TTC549 (cell line): ENCODE results near the gene IGFBP1.
"Not testable (repeated sequence)": the region's sequence is repeated elsewhere in the genome, so short reads cannot be mapped to it uniquely, and the experiment has no call there.

ENCODE experiments used
- FAIRE-seq: peaks from 2 replicates; lab custom pipeline; 2012; peaks lifted over from hg19 to GRCh38; lab: Jason Lieb, UNC

Gene IGFBP1

DNA sequence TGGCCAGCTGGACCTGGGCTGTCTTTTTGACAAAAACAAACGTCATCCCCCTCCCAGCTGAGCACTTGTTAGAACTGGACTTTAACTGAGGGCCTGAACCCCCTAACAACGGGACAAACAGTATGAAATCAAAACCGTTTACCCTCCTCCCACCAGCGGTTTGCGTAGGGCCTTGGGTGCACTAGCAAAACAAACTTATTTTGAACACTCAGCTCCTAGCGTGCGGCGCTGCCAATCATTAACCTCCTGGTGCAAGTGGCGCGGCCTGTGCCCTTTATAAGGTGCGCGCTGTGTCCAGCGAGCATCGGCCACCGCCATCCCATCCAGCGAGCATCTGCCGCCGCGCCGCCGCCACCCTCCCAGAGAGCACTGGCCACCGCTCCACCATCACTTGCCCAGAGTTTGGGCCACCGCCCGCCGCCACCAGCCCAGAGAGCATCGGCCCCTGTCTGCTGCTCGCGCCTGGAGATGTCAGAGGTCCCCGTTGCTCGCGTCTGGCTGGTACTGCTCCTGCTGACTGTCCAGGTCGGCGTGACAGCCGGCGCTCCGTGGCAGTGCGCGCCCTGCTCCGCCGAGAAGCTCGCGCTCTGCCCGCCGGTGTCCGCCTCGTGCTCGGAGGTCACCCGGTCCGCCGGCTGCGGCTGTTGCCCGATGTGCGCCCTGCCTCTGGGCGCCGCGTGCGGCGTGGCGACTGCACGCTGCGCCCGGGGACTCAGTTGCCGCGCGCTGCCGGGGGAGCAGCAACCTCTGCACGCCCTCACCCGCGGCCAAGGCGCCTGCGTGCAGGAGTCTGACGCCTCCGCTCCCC, at the start of gene IGFBP1:
Gene IGFBP1, plus strand, starts transcription at position 304 of the 808 bp plus-strand sequence. Its CDS starts 165 bp downstream, at position 469.
- FAIRE-seq: no peak

DNA sequence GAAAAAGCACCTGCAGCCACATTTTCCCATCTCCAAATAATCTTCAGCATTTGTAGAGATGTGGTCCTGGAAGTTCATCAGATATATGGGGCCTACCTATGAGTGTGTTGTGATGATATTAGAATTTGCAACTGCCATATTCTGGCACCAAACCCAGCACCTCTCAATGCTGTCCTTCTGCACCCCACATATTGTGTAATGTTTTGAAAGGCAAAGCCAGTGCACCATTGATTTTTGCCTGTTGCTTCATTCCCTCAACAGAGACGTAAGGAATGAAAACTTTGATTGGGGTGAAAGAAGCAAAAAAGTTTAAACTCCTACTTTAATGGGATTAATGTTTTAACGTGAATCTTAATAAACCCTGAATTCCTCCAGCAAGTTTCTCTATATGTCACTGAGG, 49.4 kb upstream of the IGFBP1 start:
- FAIRE-seq: not testable (repeated sequence)

DNA sequence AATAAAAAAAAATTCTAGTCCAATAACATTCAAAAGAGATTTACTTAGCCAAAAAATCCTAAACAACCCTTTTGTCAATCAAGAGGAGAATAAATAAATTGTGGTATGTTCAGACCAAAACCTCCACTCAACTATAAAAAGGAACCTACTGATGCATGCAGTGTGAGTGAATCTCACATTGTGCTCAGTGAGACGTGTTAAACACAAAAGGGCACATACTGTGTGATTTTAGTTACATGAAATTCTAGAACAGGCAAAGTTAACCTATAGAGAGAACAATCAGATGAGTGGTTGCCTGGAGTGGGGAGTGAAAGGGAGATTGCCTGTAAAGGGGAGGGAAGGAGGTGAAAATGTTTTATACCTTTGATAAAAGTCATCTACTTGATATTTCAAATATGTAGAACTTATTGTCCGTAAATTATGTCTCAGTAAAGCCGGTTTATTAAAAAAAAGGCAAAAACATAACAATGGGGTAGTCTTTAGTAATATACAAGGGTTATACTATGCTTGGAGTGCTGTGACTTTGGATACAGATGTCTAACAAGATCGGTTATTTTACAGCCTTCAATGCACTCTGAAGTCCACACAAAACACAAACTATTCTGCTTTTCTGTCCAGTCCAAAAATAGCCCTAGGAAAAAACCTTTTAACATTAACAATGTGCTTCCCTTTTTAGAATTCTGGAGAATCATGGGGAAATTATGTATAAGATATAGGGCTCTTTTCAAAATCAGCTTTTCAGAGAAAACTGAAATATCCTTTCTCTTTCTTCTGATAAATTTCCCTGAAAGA, 46.2 kb upstream of the IGFBP1 start:
- FAIRE-seq: not testable (repeated sequence)

DNA sequence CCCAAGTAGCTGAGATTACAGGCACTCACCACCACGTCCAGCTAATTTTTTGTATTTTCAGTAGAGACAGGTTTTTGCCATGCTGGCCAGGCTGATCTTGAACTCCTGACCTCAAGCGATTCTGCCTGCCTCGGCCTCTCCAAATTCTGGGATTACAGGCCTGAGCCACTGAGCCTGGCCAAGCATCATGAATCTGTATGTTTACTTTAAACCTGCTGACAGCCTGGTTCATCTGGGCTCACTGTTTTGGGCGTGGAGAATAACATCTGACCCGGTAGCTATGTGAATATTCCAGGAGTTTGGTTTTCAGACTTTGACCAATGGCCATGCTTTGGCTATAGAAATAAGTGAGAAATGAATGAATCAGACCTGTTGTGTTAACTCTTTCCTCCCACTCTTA, 41.8 kb upstream of the IGFBP1 start:
- FAIRE-seq: not testable (repeated sequence)

DNA sequence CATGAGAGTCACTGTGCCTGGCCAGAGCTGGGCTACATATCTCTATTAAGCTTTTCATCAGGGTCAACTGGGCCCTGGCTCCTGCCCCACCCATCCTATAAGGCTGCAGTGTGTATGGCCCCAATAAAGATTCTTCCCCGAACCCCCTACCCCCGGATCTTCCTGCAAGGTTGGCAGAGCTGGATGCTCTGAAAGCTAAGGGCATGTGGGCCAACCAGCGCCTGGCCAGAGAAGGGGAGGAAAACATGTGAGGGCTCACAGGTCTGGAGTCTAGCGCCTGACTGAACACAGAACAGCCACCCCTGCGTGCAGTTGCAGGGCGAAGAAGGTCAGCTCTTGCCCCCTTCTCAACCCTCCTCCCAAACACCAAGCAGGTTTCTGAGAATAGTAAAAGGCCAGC, 39.6 kb upstream of the IGFBP1 start:
- FAIRE-seq: not testable (repeated sequence)

DNA sequence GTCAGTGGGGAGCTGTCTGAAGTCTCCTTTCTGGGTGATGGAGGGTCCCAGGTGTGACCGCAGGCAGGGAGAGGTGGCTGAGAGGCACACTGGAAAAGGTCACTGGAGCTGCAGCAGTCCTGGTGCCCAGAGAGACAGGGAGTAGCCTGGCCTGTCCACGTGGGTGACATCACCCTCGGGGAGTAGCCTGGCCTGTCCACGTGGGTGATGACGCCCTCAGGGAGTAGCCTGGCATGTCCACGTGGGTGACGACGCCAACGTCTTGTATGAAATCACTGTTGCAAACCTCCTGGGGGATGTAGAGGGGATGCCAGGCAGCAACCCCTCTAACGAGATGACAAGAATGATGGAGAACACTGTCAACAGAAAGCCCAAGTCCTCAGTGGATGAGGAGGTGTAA, 35.3 kb upstream of the IGFBP1 start:
- FAIRE-seq: not testable (repeated sequence)

DNA sequence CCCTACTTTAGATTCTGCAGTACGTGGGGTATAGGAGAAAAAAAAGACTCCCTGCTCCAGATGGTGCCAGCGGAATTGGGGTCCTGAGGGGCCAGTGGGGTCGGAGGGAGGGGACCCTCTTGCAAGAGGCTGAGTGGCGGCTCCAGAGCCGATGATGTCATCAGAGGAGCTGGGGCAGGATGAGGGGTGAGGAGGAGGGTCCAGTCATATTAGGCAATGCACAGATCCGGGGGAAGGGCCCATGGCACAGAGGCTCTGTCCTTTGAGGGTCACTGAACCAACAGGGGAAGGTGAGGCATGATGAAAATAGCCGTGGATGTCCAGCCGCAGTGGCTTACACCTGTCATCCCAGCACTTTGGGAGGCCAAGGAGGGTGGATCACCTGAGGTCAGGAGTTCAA, 34.8 kb upstream of the IGFBP1 start:
- not testable (repeated sequence) for FAIRE-seq

DNA sequence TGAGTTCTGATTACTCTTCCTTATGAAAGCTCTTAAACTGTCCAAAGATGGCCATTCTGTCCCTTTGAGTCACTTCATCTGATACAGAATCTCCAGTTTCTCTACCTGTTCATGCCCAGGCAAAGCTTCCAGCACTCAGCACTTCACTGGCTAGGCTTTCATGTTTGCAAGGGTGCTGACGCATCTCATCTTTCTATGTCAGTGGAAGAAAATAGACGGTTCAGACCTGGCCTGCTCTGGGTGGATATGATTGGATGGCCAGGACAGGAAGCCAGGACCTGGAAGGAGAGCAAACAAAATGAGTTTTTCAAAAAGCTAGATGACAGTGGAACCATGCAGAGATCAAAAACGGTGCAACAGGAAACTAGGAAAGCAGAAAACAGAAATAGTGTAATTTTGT, 32.6 kb upstream of the IGFBP1 start:
- not testable (repeated sequence) for FAIRE-seq

DNA sequence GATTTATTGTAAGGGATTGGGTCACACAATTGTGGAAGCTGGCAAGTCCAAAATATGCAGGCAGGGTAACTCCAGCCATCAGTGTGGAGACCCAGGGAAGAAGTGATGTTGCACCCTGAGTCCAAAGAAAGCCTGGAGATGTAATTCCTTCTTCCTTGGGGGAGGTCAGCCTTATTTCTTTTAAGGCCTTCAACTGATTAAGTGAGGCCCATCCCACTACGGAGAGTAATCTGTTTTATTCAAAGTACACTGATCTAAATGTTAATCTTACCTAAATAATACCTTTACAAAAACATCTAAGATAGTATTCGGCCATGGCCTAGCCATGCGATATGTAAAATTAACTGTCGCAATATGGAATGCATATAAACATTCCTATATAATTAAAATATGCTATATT, 31.4 kb upstream of the IGFBP1 start:
- FAIRE-seq: not testable (repeated sequence)

DNA sequence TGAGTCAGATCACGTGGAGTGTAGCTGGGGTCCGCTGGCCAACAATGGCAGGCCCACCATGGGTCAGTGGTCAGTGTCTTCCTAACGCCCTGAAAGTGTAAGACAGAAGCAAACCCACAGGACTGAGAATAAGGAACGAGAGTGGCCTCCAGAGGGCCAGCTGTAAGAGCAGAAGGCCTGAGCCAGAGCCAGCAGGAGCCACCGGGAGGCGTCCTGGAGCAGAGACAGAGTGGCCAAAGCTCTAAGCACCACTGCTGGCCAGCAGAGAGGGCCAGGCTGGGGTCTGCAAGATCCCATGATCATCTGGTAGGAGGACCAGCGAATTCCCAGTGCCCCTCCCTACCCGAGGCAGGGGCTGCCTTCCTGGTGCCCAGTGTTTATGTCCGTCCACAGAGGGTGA, 24.6 kb upstream of the IGFBP1 start:
- no peak for FAIRE-seq

DNA sequence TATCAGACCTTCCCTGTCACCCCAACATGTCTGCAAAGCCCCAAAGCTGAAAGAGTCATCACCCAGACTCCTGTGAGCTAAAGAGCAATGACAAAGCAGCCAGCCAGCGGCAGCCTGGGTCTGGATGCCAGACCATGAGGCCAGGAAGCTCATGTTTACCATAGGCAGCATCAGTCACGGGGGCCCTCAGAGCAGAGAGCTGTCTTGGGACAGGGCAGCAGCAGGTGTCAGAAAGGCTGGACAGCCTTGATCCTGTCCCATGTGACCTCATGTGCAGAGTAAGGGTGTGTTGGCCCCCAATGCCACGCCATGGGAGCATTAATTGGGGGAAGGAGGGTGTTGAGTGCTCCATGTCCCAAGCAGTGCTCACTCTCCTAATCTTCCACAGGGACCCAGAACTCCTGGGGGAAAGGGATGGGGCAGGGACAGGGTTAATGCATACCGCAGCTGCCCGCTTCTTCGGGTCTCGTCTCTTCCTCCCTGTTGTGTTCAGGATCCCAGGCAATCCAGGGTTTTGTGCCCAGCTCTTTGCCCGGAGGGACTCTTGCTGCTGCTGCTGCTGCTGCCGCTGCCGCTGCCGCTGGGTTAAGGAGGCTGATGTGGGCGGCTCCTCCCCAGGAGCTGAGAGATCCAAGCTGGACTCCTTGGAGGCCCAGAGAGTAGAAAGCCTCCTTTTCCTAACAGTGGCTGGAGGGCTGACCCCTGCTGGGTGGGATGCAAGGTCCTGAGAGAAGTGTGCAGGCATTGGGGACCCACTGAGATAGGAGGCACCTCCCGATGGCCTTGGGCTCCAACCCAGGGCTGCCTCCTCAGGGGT, 22.5 kb upstream of the IGFBP1 start:
- FAIRE-seq: no peak

DNA sequence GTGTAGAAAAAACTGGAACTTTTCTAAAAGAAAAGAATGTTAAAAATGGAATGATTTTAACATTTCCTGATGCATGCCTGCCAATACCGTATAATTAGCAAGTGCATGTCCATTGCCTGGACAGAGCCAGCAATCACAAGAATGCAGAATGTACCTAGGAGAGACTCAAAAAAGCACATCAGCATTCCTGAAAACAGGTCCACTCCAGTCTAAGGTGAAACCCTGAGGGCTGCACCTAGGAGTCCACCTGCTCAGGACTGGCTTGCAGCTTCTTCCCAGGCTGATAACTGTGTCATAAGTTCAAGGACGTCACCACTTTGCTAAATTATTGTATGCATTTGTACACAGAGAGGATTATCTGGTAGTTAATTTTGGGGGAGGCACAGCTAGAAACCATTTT, 20.8 kb upstream of the IGFBP1 start:
- no peak for FAIRE-seq

DNA sequence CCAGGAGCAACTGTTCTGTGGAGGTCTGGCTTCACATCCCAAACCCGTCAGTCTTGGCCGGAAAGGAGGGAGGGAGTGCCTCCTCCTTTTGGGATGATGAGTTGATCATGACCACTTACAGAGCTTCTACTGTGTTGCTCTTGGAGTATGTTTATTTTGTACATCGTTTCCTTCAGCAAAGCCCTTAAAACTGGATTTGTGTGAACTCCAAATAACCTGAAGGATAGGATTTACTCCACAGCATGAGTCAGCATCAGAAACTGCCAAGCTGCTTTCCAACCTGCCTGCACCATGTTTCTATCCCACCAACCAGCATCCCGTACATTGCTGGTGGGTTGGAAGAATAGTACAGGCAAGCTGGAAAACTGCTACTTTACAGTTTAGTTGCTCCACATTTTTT, 18.9 kb upstream of the IGFBP1 start:
- FAIRE-seq: no peak

DNA sequence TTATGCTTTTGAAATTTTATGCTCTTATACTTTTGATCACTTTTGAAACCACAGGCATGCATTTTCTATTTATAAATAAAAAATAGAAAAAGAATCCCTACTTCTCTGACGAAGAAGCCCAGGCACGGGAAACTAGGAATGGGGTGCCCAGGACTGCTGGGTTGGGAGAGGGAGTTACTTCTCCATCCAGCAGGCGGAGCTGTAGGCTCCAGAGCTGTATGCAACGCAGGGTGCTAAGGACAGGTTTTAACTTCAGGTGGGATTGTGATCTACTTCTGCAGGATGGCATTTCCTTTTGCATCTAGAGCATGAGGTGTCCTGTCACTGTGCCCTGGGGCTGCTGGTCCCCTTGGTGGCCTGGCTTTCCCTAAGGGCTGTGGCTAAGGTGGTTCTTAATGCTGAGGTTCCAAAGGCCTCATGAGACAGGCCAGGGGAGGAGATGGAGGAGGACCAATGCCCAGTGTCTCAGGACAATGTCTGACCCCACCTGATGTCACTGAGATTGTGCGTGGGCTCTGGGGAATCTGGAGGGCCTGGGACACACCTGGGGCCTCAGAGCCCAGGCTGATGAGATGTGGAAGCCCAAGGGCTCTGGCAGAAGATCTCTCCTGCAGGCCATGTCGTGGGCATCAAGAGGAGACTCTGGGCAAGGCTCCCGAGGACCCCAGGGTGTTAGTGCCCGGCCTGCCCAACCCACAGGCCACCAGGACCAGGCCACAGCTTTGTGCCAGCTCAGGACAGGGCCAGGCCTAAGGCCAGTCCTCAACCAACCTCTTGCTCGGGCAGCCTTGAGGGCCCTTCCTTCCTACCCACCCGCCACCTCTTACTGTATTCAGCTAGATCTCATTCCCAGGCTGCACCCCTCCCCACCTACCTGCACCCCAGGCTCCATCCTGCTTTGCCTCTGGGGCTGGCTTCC, 15.9 kb upstream of the IGFBP1 start:
- no peak for FAIRE-seq

DNA sequence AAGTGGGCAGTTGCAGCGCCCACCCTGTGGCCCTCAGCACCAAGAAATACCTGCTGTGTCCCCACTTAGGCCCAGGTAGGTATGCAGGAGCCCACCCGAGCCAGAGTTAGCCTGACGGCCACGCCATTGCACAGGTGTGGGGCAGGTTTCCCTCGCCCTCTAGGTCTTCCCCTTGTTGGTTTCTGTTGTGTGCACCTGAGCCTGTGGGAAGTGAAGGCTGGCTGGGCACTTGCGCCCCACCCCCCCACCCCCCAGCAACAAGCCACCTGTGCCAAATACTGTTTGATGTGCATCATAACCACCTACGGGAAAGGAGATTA, 15.3 kb upstream of the IGFBP1 start, which contains the start of gene CCDC201:
Gene CCDC201, minus strand, starts transcription at position 48 of the 320 bp plus-strand sequence. CDS start 75 bp downstream, outside the sequence.
- FAIRE-seq: no peak

DNA sequence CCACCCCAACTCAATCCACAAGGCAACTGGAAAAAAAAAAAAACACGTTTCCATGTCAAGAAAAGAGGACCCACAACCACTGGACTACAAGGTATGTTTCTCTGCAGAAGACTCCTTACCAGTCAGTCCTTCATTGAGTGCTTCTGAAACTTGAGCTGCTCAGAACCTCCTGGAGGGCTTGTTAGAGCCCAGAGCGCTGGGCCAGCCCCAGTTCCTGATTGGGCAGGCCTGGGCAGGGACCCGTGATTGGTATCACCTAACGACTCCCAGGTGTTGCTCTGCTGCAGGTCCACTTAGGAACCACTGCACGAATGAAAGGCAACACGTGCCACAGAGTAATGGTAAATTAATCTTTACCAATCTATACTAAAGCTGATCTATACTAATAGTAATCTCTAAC, 14.9 kb upstream of the IGFBP1 start:
- FAIRE-seq: no peak

DNA sequence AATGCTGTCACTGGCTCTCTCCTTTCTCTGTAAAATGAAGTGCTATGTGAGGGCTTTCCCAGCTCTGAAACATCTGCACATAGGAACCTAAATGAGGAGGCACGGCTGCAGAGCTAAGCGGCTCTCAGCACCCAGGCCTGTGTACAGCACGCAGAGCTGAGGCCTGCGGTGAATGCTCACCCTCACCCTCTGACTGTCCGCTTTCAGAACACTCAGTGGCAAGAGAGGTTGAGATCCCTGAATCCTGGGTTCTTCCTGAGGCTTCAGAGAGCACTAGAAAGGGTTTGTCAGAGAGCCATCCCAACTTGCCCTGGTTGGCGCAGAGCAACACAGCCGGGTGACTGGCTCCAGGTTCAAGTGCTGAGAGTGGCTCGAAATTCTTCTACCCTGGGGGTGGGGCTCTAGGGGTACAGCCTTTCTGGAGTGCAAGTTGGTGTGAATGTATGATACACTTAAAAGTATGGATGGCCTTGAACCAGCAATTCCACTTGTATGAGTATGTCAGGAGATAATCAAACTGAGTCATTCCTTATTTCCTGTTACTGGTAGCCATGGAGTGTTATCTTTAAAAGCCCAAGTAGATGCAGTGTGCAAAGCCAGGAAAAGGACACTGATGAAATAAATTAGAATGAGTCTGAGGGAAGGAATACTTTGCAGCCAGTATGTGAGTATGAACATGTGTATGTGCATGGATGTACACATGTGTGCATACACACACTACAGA, 13.7 kb upstream of the IGFBP1 start:
- FAIRE-seq: no peak

DNA sequence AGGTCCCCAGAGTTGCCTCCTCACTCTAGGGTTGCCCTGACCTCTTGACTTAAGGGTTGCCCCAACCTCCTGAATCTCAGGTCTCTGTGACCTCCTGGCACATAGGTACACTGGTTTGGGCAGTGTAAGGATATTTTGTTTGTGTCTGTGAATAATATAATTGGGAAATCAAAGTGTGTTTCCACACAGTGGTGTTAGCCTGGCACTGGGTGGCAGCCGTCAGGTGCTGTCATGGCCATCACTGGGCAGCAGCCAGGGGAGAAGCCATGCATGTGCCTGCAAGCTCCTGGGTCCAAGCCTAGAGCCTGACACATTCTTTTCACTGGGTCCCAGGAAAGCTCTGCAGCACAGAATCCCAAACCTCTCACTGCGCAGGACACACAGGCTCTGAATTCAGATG, 11.8 kb upstream of the IGFBP1 start:
- no peak for FAIRE-seq

DNA sequence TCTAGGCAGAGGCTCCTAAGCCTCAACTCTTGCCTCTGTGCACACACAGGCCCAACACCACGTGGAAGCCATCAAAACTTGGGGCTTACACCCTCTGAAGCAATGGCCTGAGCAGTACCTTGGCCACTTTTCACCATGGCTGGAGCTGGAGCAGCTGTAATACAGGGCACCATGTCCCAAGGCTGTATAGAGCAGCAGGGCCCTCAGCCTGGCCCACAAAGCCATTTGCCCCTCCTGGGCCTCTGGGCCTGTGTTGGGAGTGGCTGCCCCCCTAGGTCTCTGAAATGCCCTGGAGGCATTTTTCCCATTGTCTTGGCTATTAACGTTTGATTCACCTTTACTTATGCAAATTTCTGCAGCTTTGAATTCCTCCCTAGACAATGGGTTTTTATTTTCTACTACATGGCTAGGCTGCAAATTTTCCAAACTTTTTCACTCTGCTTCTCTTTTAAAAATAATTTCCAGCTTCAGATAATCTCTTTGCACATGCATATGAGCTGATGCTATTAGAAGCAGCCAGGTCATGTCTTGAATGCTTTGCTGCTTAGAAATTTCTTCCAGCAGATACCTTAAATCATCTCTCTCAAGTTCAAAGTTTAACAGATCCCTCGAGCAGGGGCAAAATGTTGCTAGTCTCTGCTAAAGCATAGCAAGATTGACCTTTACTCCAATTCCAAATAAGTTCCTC, 9.7 kb upstream of the IGFBP1 start:
- no peak for FAIRE-seq

DNA sequence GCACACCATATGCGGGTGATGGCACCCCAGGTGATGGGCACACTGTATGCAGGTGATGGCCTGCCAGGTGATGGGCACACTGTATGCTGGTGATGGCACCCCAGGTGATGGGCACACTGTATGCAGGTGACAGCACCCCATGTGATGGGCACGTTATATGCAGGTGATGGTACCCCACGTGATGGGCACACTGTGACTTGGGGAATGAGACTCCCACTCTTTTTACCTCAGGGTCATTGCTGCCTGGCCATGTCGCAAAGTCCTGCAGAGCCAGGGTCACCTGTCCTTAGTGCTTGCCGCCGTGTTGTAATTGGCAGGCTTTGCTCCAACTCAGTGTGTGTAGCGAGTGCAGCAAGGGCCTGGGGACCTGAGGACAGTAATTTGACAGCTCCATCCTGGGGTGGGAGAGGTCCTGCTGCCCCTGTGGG, 7.8 kb upstream of the IGFBP1 start:
- no peak for FAIRE-seq
